ENCODE results near the gene ILF3. TPM values are rescaled to one million over a fixed set of nuclear protein-coding genes. Genes with fewer than 3 reads are reported as not detected.

The ILF3 gene
- total RNA-seq, 2 experiments from 2014 or later, result 308 to 553 TPM

- TF ChIP-seq CTCF (conservative IDR thresholded peaks at IDR 0.05; ENCODE audit: low read length) (no peak), EZH2phosphoT487 (IDR thresholded peaks at IDR 0.05; ENCODE audit: borderline replicate concordance, low read depth, low read length) (no peak)
- Histone ChIP-seq H2AFZ (ENCODE audit: low read length) (no peak overlapping the region), H3K4me1 (ENCODE audit: insufficient read depth, low read length, poor library complexity, severe bottlenecking) (no peaks in the 10 kb centered on the region), H3K27ac (ENCODE audit: low read depth, low read length, poor library complexity, severe bottlenecking) (no peak overlapping the region), H3K9me2 (ENCODE audit: insufficient read depth, low read length) (no peaks in the 10 kb centered on the region), H3K9me3 (ENCODE audit: low read length) (no peaks in the 10 kb centered on the region), H3K4me3 (ENCODE audit: low read depth, low read length, poor library complexity, severe bottlenecking) (no peak overlapping the region), H3K79me2 (ENCODE audit: insufficient read depth, low read depth, low read length) (no peaks in the 10 kb centered on the region), H3K4me2 (ENCODE audit: low read length) (no peak overlapping the region), H3K36me3 (ENCODE audit: insufficient read depth, low read length) (peaks cover 89% of the 10 kb centered on the region), H4K20me1 (ENCODE audit: insufficient read depth, low read length) (no peaks in the 10 kb centered on the region)
- ChIA-PET POLR2A (no interaction called here), CTCF (ENCODE audit: unreplicated experiment) (no interaction called here)
- intact Hi-C loops (cut with micrococcal nuclease; ENCODE audit: unreplicated experiment), result no loop called here
- BruUV-seq (replicated peaks), result no TSS peak
- no peak for DNase-seq (ENCODE audit: low spot score)
Measured at GRCh38 chr19:10634963-10635362, 19.2 kb upstream of the ILF3 start.

- DNase-seq (ENCODE audit: low spot score), result no peak
- Histone ChIP-seq H3K27ac (ENCODE audit: low read depth, low read length, poor library complexity, severe bottlenecking) (no peak overlapping the region), H3K79me2 (ENCODE audit: insufficient read depth, low read depth, low read length) (no peaks in the 10 kb centered on the region), H3K4me1 (ENCODE audit: insufficient read depth, low read length, poor library complexity, severe bottlenecking) (no peaks in the 10 kb centered on the region), H3K4me2 (ENCODE audit: low read length) (no peak overlapping the region), H3K9me2 (ENCODE audit: insufficient read depth, low read length) (no peaks in the 10 kb centered on the region), H3K9me3 (ENCODE audit: low read length) (no peaks in the 10 kb centered on the region), H2AFZ (ENCODE audit: low read length) (no peak overlapping the region), H3K36me3 (ENCODE audit: insufficient read depth, low read length) (peaks cover 92% of the 10 kb centered on the region), H4K20me1 (ENCODE audit: insufficient read depth, low read length) (no peaks in the 10 kb centered on the region), H3K4me3 (ENCODE audit: low read depth, low read length, poor library complexity, severe bottlenecking) (no peak overlapping the region)
- POLR2A ChIA-PET, result interaction anchor here (0.6 kb wide), 1 partner anchor 42 kb away, joined by 3 read pairs; no protein-coding TSS in a partner anchor
- CTCF ChIA-PET (ENCODE audit: unreplicated experiment), result no interaction called here
- TF ChIP-seq CTCF (conservative IDR thresholded peaks at IDR 0.05; ENCODE audit: low read length) (no peak), EZH2phosphoT487 (IDR thresholded peaks at IDR 0.05; ENCODE audit: borderline replicate concordance, low read depth, low read length) (no peak)
- intact Hi-C loops (cut with micrococcal nuclease; ENCODE audit: unreplicated experiment), result no loop called here
- BruUV-seq (replicated peaks), result no TSS peak
Measured at GRCh38 chr19:10636304-10636972, 17.7 kb upstream of the ILF3 start.

- Histone ChIP-seq H3K79me2 (ENCODE audit: insufficient read depth, low read depth, low read length) (no peaks in the 10 kb centered on the region), H2AFZ (ENCODE audit: low read length) (no peak overlapping the region), H3K9me2 (ENCODE audit: insufficient read depth, low read length) (no peaks in the 10 kb centered on the region), H3K4me2 (ENCODE audit: low read length) (no peak overlapping the region), H3K36me3 (ENCODE audit: insufficient read depth, low read length) (peaks cover 90% of the 10 kb centered on the region), H3K4me1 (ENCODE audit: insufficient read depth, low read length, poor library complexity, severe bottlenecking) (no peaks in the 10 kb centered on the region), H3K27ac (ENCODE audit: low read depth, low read length, poor library complexity, severe bottlenecking) (no peak overlapping the region), H3K4me3 (ENCODE audit: low read depth, low read length, poor library complexity, severe bottlenecking) (no peak overlapping the region), H4K20me1 (ENCODE audit: insufficient read depth, low read length) (no peaks in the 10 kb centered on the region), H3K9me3 (ENCODE audit: low read length) (no peaks in the 10 kb centered on the region)
- ChIA-PET POLR2A (no interaction called here), CTCF (ENCODE audit: unreplicated experiment) (no interaction called here)
- intact Hi-C loops (cut with micrococcal nuclease; ENCODE audit: unreplicated experiment), result no loop called here
- no peak for DNase-seq (ENCODE audit: low spot score)
- no TSS peak for BruUV-seq (replicated peaks)
- TF ChIP-seq EZH2phosphoT487 (IDR thresholded peaks at IDR 0.05; ENCODE audit: borderline replicate concordance, low read depth, low read length), result no peak
- no peak for TF ChIP-seq CTCF (conservative IDR thresholded peaks at IDR 0.05; ENCODE audit: low read length)
Measured at GRCh38 chr19:10637894-10638293, 16.3 kb upstream of the ILF3 start.

Data from OCI-LY7 (cell line).